GM19099 (cell line): Measurements from ENCODE around the gene ASCL5.

ENCODE experiments used
- POLR2A ChIP-seq: IDR thresholded peaks from 3 replicates; pipeline ENCODE4 v1.6.1; 2011; ENCODE audit warnings: low read depth; ENCODE audit not compliant: insufficient read length; ENCODE audit errors: extremely low read depth

ASCL5 gene

DNA sequence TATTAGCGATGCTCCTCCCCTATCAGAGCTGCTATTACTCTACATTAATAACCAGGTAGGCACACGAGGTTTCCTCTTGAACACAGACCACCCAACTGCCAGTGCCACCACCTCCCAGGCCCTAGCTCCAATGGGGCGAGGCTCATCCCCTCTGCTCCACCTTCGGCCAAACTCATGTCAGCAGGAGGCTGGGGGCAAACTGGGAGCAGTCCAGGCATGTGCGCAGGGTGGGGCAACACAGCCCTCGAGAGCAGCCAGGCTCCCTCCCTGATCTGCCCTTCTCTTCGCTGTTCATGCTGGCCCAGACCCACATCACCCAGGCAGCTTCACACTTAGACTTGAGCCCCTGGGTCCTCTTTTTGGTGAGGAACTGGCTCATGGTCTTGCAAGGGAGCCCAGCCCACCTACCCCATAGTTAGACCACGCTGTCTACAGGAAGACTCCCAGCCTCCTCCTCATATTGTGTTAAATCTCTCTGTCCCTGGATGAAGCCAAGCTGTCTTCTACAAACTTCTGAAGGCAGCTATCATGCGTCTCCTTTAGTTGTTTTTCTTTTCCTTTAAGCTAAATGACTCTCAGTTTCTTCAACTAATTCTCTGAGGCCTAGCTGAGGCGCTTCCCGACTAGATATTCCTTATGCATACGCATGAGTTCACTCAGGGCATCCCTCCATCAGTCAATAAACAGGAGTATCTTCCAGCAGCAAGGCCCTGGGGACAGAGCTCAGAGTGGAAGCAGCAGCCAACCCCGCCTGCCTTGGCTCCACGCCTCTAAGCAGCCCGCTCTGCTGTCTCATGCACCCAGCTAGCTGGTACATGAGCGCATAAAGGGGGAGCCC lies 15.2 kb upstream of the ASCL5 start:
- no peak for TF ChIP-seq POLR2A

DNA sequence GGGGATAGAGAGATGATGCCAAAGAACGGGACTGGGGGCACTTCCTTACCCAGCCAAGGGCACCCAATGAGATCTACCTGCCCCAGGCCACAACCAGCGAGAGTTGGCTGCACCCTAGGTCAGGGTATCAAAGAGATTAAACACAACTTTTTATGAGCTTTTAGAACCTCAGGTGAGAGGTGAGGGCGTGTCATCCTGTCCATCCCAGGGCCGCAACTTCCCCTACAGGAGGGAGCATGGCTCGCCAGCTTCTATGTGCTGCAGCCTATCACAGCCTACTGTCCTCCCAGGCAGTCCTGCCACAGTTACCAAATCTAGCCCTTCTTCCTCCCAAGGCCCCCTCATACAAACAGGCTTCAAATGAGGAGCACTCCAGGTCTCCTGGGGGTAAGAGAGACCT lies 14.4 kb upstream of the ASCL5 start:
- TF ChIP-seq POLR2A, result no peak

DNA sequence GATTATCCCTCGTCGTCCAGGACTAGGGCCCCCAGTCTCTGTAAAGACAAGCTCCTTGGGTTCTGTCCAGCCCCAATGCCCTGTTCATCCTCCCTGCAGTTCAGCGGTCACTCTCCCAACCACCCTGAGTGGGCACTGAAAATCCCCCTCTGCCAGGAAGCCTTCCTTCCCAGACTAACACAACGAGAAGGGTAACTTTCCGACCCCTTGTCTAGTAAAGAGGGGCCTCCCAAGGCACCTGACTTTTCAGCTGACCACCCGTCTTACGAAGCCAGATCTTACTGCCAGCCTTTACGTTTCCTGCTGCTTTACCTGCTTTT lies 13.9 kb upstream of the ASCL5 start:
- TF ChIP-seq POLR2A, result no peak

DNA sequence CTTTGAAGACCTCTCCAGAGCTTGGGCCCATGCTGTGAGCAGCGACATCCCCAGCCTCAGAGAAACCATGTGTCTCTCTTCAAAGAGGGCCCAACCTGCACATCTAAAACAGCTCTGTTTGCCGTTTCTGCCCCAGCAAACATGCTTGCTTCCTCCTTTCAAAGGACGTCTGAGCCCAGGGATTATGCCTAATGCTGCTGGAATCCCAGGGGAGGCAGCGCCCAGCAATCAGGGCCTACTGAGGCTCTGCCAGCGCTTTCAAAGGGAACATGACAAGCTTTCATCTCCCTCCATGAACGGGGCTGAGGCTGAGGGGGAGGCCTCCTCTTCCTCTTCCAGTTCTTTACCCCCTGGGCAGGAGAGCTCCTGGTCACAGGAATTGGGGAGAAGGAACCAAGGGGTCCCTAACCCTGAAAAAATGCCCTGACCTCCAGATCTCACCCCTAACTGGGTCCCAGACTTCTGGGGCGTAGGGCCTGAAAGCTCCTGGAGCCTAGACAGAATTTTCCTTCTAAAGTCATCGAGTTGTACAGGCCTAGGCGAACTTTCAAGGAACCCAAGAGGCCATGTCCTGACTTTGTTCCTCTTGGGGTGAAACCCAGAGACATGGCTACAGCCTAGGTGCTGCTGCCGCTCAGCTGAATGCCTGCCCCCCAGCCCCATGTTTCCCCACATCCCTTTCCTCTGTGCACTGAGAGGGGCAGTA lies 13.4 kb upstream of the ASCL5 start:
- no peak for TF ChIP-seq POLR2A

DNA sequence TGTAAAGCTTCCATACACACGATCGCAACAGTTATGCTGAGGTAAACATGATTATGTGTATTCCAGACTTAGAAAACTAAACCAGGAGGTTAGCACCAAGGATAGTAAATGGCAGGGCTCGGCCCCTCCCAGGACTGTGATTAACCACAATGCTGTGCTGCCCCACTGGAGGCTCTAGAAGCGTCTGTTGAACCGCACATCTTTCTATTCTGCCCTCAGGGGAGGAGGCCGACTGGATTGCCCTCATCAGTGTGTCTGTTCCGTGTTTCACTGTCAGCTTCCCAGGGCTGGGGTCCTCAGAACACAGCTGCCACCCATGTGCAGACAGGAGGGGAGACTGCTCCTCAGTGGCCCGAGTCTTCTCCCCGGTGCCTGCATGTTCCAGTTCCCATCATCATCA lies 12.8 kb upstream of the ASCL5 start:
- TF ChIP-seq POLR2A, result no peak

DNA sequence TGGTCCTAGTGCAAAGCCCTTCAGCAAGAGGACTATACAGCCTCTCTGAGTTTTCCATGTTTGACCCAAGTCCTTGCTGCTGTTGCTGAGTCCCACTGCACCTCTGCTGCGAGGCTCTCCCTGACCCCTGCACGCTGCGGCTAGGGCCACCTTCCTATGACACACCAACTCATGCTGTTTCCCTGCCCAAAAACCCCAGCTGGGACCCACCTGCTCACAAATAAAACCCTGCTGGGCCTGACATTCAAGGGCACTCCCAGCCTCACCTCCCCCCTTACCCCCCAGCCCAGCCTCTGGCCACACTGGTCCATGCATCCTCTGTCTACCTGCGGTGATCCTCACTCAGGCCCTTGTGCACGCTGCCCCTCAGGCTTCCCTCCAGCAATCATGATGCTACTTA lies 12.3 kb upstream of the ASCL5 start:
- TF ChIP-seq POLR2A, result no peak

DNA sequence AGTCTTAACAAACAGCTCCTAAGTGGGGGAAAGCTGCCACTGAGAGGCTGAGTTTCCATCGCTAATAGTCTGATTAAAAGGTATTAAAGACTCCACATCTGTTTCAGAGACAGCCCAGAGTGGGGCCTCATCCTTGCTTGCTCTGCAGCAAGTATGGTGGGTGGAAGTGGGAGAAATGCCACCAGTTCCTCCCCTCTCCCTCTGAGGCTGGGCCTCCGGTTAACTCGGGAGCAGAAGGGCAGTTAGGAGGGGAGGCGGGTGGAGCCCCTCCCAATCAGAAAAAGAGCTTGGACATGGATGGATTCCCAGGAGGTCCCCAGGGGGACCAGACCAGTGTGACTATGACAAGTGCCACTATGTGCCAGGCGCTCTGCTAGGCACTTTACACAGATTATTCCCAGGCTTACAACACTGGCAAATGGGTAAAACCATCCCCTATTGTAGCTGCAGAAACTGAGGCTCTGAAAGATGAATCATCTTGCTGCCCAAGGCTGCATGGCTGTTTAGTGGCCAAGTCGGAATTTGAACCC lies 11.4 kb upstream of the ASCL5 start:
- no peak for TF ChIP-seq POLR2A

DNA sequence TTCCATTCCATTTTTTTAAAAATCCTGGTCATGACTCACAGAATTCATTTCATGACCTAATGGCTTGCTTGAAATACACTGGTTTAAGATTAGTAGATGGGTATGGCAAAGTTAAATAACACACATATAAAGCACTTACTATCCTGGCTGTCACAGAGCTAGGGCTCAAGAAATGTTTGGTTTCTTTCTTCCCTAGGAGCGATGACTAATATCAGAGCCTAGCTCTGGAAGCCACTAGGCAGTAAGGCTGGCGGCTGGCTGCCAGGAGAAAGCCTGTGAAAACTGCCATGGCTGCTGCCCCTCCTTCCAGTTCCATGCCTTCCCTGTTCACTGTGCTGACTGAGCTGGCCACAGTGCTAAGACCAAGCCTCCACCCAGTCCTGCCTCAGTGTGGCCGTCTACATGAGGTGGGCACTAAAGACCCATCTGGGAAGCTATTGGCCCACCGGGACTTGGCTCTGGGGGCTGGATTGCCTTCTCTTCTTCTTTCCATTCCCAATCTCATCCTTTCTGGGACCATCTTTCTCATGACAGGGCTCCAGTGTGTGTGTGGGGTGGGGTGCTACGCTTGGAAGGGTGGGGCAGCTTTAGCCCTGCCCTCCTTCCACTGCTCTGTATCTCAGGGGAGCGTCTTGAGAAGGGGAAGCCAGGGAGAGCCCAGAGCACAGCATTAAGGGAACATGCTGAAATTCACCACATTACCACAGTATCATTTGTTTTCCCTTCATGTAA lies 10.8 kb upstream of the ASCL5 start:
- no peak for TF ChIP-seq POLR2A

DNA sequence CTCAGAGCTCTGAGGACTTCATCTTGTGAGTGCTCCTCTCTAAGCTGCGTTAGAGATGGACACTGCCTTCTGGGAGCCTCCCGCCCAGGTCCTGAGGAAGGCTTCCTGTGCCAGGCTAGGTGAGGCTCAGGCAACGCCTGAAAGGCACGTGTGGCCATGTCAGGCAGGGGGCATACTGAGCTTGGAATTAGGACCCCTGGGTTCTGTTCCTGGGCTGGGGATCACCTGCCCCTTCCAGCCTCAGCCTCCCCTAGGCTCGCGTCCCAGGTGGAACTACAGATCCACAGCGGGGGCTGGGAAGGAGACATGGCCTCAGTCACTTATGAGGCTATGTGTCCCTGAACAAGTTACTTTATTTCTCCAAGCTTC lies 10.0 kb upstream of the ASCL5 start:
- TF ChIP-seq POLR2A, result no peak

DNA sequence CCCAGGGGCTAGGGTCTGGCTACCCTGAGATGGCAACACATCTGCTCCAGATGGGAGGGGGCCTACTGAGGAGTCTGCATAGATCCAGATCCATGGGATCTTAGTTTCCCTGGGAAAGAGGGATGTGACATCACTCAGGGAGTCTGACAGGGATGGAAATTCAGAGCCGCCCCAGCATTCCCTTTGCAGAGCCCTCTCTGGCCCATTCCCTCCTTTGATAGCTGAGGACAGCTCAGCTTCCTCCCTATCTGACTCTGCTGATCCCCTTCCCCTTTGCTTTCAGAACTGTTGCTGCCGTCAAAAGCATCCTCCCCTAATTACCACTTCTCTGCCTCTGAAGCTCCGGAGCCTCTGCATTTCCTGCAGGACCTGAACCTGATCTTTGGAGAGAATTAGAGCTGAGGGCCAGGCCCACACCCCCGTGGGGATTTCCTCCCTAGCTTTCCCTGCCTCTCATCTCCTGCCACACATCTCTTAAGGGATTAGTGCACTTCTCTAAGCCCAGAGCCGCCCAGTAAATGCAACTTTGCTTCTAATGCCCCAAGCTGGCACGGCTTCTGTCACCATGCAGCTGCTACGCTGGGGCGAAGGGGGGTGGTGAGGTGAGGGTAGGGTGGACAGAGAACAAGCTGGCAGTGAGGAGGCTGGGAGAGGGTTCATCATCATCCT lies 9.5 kb upstream of the ASCL5 start:
- TF ChIP-seq POLR2A, result no peak

DNA sequence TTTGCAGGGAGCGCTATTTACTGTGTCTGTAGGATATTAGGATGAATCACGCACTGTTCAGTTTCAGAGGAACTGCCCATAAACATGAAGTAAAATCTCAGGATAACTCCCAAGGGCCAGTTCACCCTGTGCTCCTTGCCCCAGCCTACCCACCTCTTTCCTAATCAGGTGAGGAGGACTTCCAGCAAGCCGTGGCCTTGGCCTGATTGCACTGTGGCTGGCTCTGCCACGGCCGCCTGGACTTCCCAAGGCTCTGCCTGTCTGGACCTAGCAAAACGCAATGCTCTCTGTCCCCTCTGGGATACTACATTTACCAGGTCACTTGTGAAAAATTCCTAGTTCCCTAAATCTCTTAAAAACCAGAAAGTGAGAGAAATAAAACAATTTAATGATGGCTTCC lies 7.4 kb upstream of the ASCL5 start:
- no peak for TF ChIP-seq POLR2A

DNA sequence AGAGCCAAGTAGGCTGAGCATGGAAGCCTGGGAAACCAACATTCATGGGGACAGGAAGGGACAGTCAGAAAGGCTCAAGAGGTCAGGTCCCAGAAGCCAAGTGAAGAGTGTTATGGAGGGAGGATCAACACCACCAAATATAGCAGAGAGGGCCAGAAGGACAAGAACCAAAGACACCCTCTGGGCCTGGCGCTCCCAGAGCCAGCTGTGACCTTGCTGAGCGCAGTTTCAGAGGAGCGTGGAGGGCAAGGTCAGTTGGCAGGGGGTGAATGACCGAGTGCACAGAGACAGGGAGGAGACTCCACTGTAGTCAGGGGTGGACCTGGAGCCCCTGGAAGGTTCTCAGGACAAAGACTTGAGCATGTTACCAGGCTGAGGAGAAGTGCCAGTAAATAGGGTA lies 4.4 kb upstream of the ASCL5 start:
- no peak for TF ChIP-seq POLR2A

DNA sequence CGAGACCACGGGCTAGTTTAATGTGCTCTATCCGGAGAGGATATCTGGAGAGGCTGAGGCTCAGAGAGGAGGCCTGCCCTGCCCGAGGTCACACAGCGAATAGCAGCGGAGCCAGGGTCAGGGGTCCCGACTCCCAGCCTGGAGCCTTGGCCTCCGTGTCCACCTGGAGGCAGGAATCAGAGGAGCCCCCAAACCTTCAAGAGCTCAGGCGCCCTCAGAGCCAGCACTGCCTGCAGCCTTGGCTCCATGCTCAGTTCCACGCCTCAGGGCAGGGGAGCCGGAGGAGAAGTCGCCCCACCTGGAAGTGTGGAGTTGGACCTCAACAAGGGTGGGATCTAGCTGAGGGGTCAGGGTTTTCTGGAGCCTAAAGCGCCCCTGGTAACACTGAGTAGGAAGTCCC lies 2.0 kb upstream of the ASCL5 start:
- TF ChIP-seq POLR2A, result no peak

DNA sequence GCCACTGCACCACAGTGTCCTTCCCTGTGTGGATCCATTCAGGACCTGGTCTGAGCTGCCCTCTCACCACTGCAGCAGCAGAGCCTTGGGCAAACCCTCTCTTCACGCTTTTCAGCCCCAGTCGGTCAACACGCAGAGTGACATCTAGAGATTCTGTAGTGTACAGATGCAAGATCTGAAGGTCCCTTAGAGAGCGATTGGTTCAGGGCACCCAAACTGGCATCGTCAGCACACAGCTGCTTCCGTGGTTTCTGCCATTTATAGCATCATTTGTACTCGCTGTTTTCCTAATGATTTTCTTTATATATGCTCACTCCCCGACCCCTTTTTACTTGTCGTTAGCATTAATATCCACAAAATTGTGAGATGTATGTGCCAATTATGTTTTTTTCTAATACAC lies 1.5 kb upstream of the ASCL5 start:
- TF ChIP-seq POLR2A, result no peak
